Stimulated activated naive B cell treated with anti-CD40 and anti-IgM and Interleukin-4, amounts not matched to agents 10 μg/mL and 1 μg/mL and 100 μg/mL, for 72 hours (primary cell): ENCODE measurements around the gene ZNF664.
A peak's percentile ranks its signal among the peaks of the same experiment; 100 is the strongest.

ENCODE experiments used
- ATAC-seq, 2 donors: fragments of 150-1000 bp; cut with Tn5 transposase; replicated peaks; 2 replicates each; pipeline ENCODE4 v1.10.0; 2021; ENCODE audit warnings: moderate library complexity in 1 of 2
- DNase-seq: peaks from one replicate; pipeline ENCODE4 v3.0.0; 2021
- H3K27ac Mint-ChIP-seq: one replicate; pipeline ENCODE4 v1.8.0; 2022; ENCODE audit warnings: mild to moderate bottlenecking, mixed read lengths
- H3K27me3 Mint-ChIP-seq, 2 donors: one replicate each; pipeline ENCODE4 v1.8.0; 2022; ENCODE audit warnings: mixed read lengths in 2 of 2
- H3K36me3 Mint-ChIP-seq, 2 donors: one replicate each; pipeline ENCODE4 v1.8.0; 2022; ENCODE audit warnings: mixed read lengths in 2 of 2, mild to moderate bottlenecking in 1 of 2
- H3K4me1 Mint-ChIP-seq, 2 donors: one replicate each; pipeline ENCODE4 v1.8.0; 2022; ENCODE audit warnings: mixed read lengths in 2 of 2, mild to moderate bottlenecking in 1 of 2
- H3K4me3 Mint-ChIP-seq, 2 donors: one replicate each; pipeline ENCODE4 v1.8.0; 2022; ENCODE audit warnings: mild to moderate bottlenecking in 2 of 2, mixed read lengths in 2 of 2, moderate library complexity in 1 of 2
- H3K9me3 Mint-ChIP-seq, 2 donors: one replicate each; pipeline ENCODE4 v1.8.0; 2022; ENCODE audit warnings: mixed read lengths in 2 of 2, mild to moderate bottlenecking in 1 of 2

ZNF664 gene

GRCh38 chr12:123976227-123976826 is 3.3 kb downstream of the ZNF664 start:
- peaks cover 12 to 23% of the 10 kb centered on the region in 2 donors for H3K4me1 Mint-ChIP-seq
- H3K27me3 Mint-ChIP-seq = no peaks in the 10 kb centered on the region

GRCh38 chr12:123979566-123979965 is 6.6 kb downstream of the ZNF664 start:
- Mint-ChIP-seq H3K36me3 (peaks cover 25 to 28% of the 10 kb centered on the region in 2 donors), H3K9me3 (no peaks in the 10 kb centered on the region), H3K4me3 (no peak overlapping the region), H3K27me3 (no peaks in the 10 kb centered on the region), H3K27ac (no peak overlapping the region), H3K4me1 (peaks cover 17 to 28% of the 10 kb centered on the region in 2 donors)
- no peak for DNase-seq
- ATAC-seq = no peak

More at GRCh38 chr12:123976227-123976826, 3.3 kb downstream of the ZNF664 start:
- no peak for ATAC-seq
- Mint-ChIP-seq H3K9me3 (no peaks in the 10 kb centered on the region), H3K27ac (no peak overlapping the region), H3K36me3 (peaks cover 17 to 18% of the 10 kb centered on the region in 2 donors), H3K4me3 (no peak overlapping the region)
- no peak for DNase-seq

- peaks cover 29 to 37% of the 10 kb centered on the region in 2 donors for H3K4me1 Mint-ChIP-seq
- no peak overlapping the region for H3K27ac Mint-ChIP-seq
- H3K9me3 Mint-ChIP-seq = no peaks in the 10 kb centered on the region
- DNase-seq (no peak), ATAC-seq (no peak)
- H3K4me3 Mint-ChIP-seq = no peak overlapping the region
- peaks cover 22 to 23% of the 10 kb centered on the region in 2 donors for H3K36me3 Mint-ChIP-seq
- H3K27me3 Mint-ChIP-seq = no peaks in the 10 kb centered on the region
Observed at GRCh38 chr12:123982269-123982668, 9.3 kb downstream of the ZNF664 start.

GRCh38 chr12:123983822-123984485 is 10.9 kb downstream of the ZNF664 start:
- ATAC-seq (peak; percentile 78 to 79), DNase-seq (no peak)
- Mint-ChIP-seq H3K27me3 (no peaks in the 10 kb centered on the region), H3K27ac (no peak overlapping the region), H3K9me3 (no peaks in the 10 kb centered on the region), H3K4me1 (peaks cover 32 to 49% of the 10 kb centered on the region in 2 donors), H3K4me3 (no peak overlapping the region), H3K36me3 (peaks cover 34% of the 10 kb centered on the region in 2 donors)

- no peaks in the 10 kb centered on the region for H3K9me3 Mint-ChIP-seq
- no peak overlapping the region for H3K4me3 Mint-ChIP-seq
- ATAC-seq (no peak), DNase-seq (no peak)
- H3K36me3 Mint-ChIP-seq = peaks cover 40 to 41% of the 10 kb centered on the region in 2 donors
- H3K27ac Mint-ChIP-seq = no peak overlapping the region
- H3K27me3 Mint-ChIP-seq = no peaks in the 10 kb centered on the region
- H3K4me1 Mint-ChIP-seq = peaks cover 36 to 58% of the 10 kb centered on the region in 2 donors
Observed at GRCh38 chr12:123984903-123985302, 11.9 kb downstream of the ZNF664 start.

- H3K27me3 Mint-ChIP-seq = no peaks in the 10 kb centered on the region
- H3K9me3 Mint-ChIP-seq = no peaks in the 10 kb centered on the region
- ATAC-seq = no peak
- H3K4me3 Mint-ChIP-seq = no peak overlapping the region
- H3K4me1 Mint-ChIP-seq = peaks cover 41 to 66% of the 10 kb centered on the region in 2 donors
- no peak for DNase-seq
- peaks cover 44 to 49% of the 10 kb centered on the region in 2 donors for H3K36me3 Mint-ChIP-seq
- H3K27ac Mint-ChIP-seq = no peak overlapping the region
Observed at GRCh38 chr12:123986374-123986965, 13.5 kb downstream of the ZNF664 start.

- DNase-seq (no peak), ATAC-seq (peak; percentile 42 to 62)
- H3K27ac Mint-ChIP-seq = no peak overlapping the region
- H3K4me1 Mint-ChIP-seq = peaks cover 38 to 64% of the 10 kb centered on the region in 2 donors
- no peaks in the 10 kb centered on the region for H3K9me3 Mint-ChIP-seq
- H3K4me3 Mint-ChIP-seq = no peak overlapping the region
- H3K27me3 Mint-ChIP-seq = no peaks in the 10 kb centered on the region
- H3K36me3 Mint-ChIP-seq = peaks cover 45 to 50% of the 10 kb centered on the region in 2 donors
Observed at GRCh38 chr12:123987022-123987421, 14.0 kb downstream of the ZNF664 start.

- Mint-ChIP-seq H3K9me3 (no peaks in the 10 kb centered on the region), H3K4me1 (peaks cover 29 to 53% of the 10 kb centered on the region in 2 donors), H3K4me3 (no peak overlapping the region), H3K27me3 (no peaks in the 10 kb centered on the region), H3K27ac (peak overlapping the region; percentile 65), H3K36me3 (peaks cover 49 to 54% of the 10 kb centered on the region in 2 donors)
- ATAC-seq = no peak
- no peak for DNase-seq
Observed at GRCh38 chr12:123989168-123989567, 16.2 kb downstream of the ZNF664 start.

- ATAC-seq (no peak), DNase-seq (no peak)
- Mint-ChIP-seq H3K4me1 (peaks cover 29 to 47% of the 10 kb centered on the region in 2 donors), H3K9me3 (no peaks in the 10 kb centered on the region), H3K27ac (no peak overlapping the region), H3K27me3 (no peaks in the 10 kb centered on the region), H3K4me3 (no peak overlapping the region), H3K36me3 (peaks cover 51 to 55% of the 10 kb centered on the region in 2 donors)
Observed at GRCh38 chr12:123989753-123990152, 16.7 kb downstream of the ZNF664 start.

GRCh38 chr12:123990511-123990910 is 17.5 kb downstream of the ZNF664 start:
- no peak overlapping the region for H3K27ac Mint-ChIP-seq
- H3K4me3 Mint-ChIP-seq = no peak overlapping the region
- H3K36me3 Mint-ChIP-seq = peaks cover 54 to 58% of the 10 kb centered on the region in 2 donors
- ATAC-seq (no peak), DNase-seq (no peak)
- peaks cover 29 to 43% of the 10 kb centered on the region in 2 donors for H3K4me1 Mint-ChIP-seq
- no peaks in the 10 kb centered on the region for H3K9me3 Mint-ChIP-seq
- no peaks in the 10 kb centered on the region for H3K27me3 Mint-ChIP-seq

- Mint-ChIP-seq H3K27ac (no peak overlapping the region), H3K4me3 (no peak overlapping the region), H3K9me3 (no peaks in the 10 kb centered on the region), H3K36me3 (peaks cover 61 to 68% of the 10 kb centered on the region in 2 donors), H3K4me1 (peaks cover 26 to 36% of the 10 kb centered on the region in 2 donors), H3K27me3 (no peaks in the 10 kb centered on the region)
- ATAC-seq = no peak
- no peak for DNase-seq
Observed at GRCh38 chr12:123991372-123991951, 18.4 kb downstream of the ZNF664 start.

GRCh38 chr12:123992118-123992825 is 19.3 kb downstream of the ZNF664 start:
- Mint-ChIP-seq H3K4me3 (no peak overlapping the region), H3K27ac (no peak overlapping the region), H3K9me3 (no peaks in the 10 kb centered on the region), H3K27me3 (no peaks in the 10 kb centered on the region), H3K36me3 (peaks cover 62 to 69% of the 10 kb centered on the region in 2 donors), H3K4me1 (peaks cover 19 to 28% of the 10 kb centered on the region in 2 donors)
- no peak for ATAC-seq
- DNase-seq = no peak

GRCh38 chr12:123995023-123995748 is 22.2 kb downstream of the ZNF664 start:
- Mint-ChIP-seq H3K4me3 (no peak overlapping the region), H3K9me3 (no peaks in the 10 kb centered on the region), H3K27ac (no peak overlapping the region), H3K27me3 (no peaks in the 10 kb centered on the region), H3K36me3 (peaks cover 46 to 58% of the 10 kb centered on the region in 2 donors), H3K4me1 (peaks cover 5 to 11% of the 10 kb centered on the region in 2 donors)
- ATAC-seq = no peak
- no peak for DNase-seq
